ENCODE data around the gene OR10H4. TPM values are rescaled to one million over a fixed set of nuclear protein-coding genes. Genes with fewer than 3 reads are reported as not detected.
"Not testable (repeated sequence)": the region's sequence is repeated elsewhere in the genome, so short reads cannot be mapped to it uniquely, and the experiment has no call there.

OR10H4 gene
- total RNA-seq, 1 donor from 2014 or later = not detected

- no peak overlapping the region for H3K4me3 ChIP-seq (ENCODE audit: low read length in 3 of 3)
- H3K9ac ChIP-seq (ENCODE audit: low read depth in 1 of 3, low read length in 3 of 3) = no peak overlapping the region
- no peaks in the 10 kb centered on the region for H3K36me3 ChIP-seq (ENCODE audit: control insufficient read depth in 3 of 3, insufficient read depth in 3 of 3, low read length in 3 of 3)
- no peaks in the 10 kb centered on the region for H3K4me1 ChIP-seq (ENCODE audit: control insufficient read depth in 3 of 3, insufficient read depth in 3 of 3, low read length in 3 of 3)
- H3K9me3 ChIP-seq (ENCODE audit: control insufficient read depth in 3 of 3, low read length in 3 of 3) = peaks cover 0 to 7% (median 0%) of the 10 kb centered on the region in 3 donors
- H3K27ac ChIP-seq (ENCODE audit: low read depth, low read length) = no peak overlapping the region
- peaks cover 9 to 12% (median 11%) of the 10 kb centered on the region in 3 donors for H3K27me3 ChIP-seq (ENCODE audit: control insufficient read depth in 3 of 3, insufficient read depth in 3 of 3, low read length in 3 of 3)
Measured at GRCh38 chr19:15915109-15915508, 33.7 kb upstream of the OR10H4 start.

GRCh38 chr19:15919243-15919642 is 29.6 kb upstream of the OR10H4 start:
- Histone ChIP-seq H3K36me3 (ENCODE audit: control insufficient read depth in 3 of 3, insufficient read depth in 3 of 3, low read length in 3 of 3) (no peaks in the 10 kb centered on the region), H3K9me3 (ENCODE audit: control insufficient read depth in 3 of 3, low read length in 3 of 3) (peaks cover 0 to 7% (median 0%) of the 10 kb centered on the region in 3 donors), H3K4me3 (ENCODE audit: low read length in 3 of 3) (no peak overlapping the region), H3K4me1 (ENCODE audit: control insufficient read depth in 3 of 3, insufficient read depth in 3 of 3, low read length in 3 of 3) (no peaks in the 10 kb centered on the region), H3K9ac (ENCODE audit: low read depth in 1 of 3, low read length in 3 of 3) (no peak overlapping the region), H3K27me3 (ENCODE audit: control insufficient read depth in 3 of 3, insufficient read depth in 3 of 3, low read length in 3 of 3) (peaks cover 0 to 7% (median 5%) of the 10 kb centered on the region in 3 donors), H3K27ac (ENCODE audit: low read depth, low read length) (no peak overlapping the region)

- Histone ChIP-seq H3K4me3 (ENCODE audit: low read length in 3 of 3) (no peak overlapping the region), H3K27ac (ENCODE audit: low read depth, low read length) (no peak overlapping the region), H3K27me3 (ENCODE audit: control insufficient read depth in 3 of 3, insufficient read depth in 3 of 3, low read length in 3 of 3) (peaks cover 0 to 8% (median 7%) of the 10 kb centered on the region in 3 donors), H3K36me3 (ENCODE audit: control insufficient read depth in 3 of 3, insufficient read depth in 3 of 3, low read length in 3 of 3) (no peaks in the 10 kb centered on the region), H3K9me3 (ENCODE audit: control insufficient read depth in 3 of 3, low read length in 3 of 3) (peaks cover 0 to 2% (median 0%) of the 10 kb centered on the region in 3 donors), H3K9ac (ENCODE audit: low read depth in 1 of 3, low read length in 3 of 3) (no peak overlapping the region), H3K4me1 (ENCODE audit: control insufficient read depth in 3 of 3, insufficient read depth in 3 of 3, low read length in 3 of 3) (no peaks in the 10 kb centered on the region)
Measured at GRCh38 chr19:15922021-15922420, 26.8 kb upstream of the OR10H4 start.

GRCh38 chr19:15923702-15924101 is 25.1 kb upstream of the OR10H4 start:
- no peak overlapping the region for H3K9ac ChIP-seq (ENCODE audit: low read depth in 1 of 3, low read length in 3 of 3)
- peaks cover 7 to 22% (median 11%) of the 10 kb centered on the region in 3 donors for H3K27me3 ChIP-seq (ENCODE audit: control insufficient read depth in 3 of 3, insufficient read depth in 3 of 3, low read length in 3 of 3)
- no peaks in the 10 kb centered on the region for H3K36me3 ChIP-seq (ENCODE audit: control insufficient read depth in 3 of 3, insufficient read depth in 3 of 3, low read length in 3 of 3)
- H3K4me3 ChIP-seq (ENCODE audit: low read length in 3 of 3) = no peak overlapping the region
- H3K4me1 ChIP-seq (ENCODE audit: control insufficient read depth in 3 of 3, insufficient read depth in 3 of 3, low read length in 3 of 3) = no peaks in the 10 kb centered on the region
- H3K27ac ChIP-seq (ENCODE audit: low read depth, low read length) = no peak overlapping the region
- H3K9me3 ChIP-seq (ENCODE audit: control insufficient read depth in 3 of 3, low read length in 3 of 3) = no peaks in the 10 kb centered on the region

GRCh38 chr19:15926484-15926883 is 22.3 kb upstream of the OR10H4 start:
- Histone ChIP-seq H3K9ac (ENCODE audit: low read depth in 1 of 3, low read length in 3 of 3) (no peak overlapping the region), H3K4me3 (ENCODE audit: low read length in 3 of 3) (no peak overlapping the region), H3K27ac (ENCODE audit: low read depth, low read length) (no peak overlapping the region), H3K4me1 (ENCODE audit: control insufficient read depth in 3 of 3, insufficient read depth in 3 of 3, low read length in 3 of 3) (no peaks in the 10 kb centered on the region), H3K27me3 (ENCODE audit: control insufficient read depth in 3 of 3, insufficient read depth in 3 of 3, low read length in 3 of 3) (peaks cover 15 to 43% (median 29%) of the 10 kb centered on the region in 3 donors), H3K9me3 (ENCODE audit: control insufficient read depth in 3 of 3, low read length in 3 of 3) (no peaks in the 10 kb centered on the region), H3K36me3 (ENCODE audit: control insufficient read depth in 3 of 3, insufficient read depth in 3 of 3, low read length in 3 of 3) (no peaks in the 10 kb centered on the region)

GRCh38 chr19:15928321-15928720 is 20.5 kb upstream of the OR10H4 start:
- H3K4me1 ChIP-seq (ENCODE audit: control insufficient read depth in 3 of 3, insufficient read depth in 3 of 3, low read length in 3 of 3) = no peaks in the 10 kb centered on the region
- peaks cover 11 to 38% (median 29%) of the 10 kb centered on the region in 3 donors for H3K27me3 ChIP-seq (ENCODE audit: control insufficient read depth in 3 of 3, insufficient read depth in 3 of 3, low read length in 3 of 3)
- H3K4me3 ChIP-seq (ENCODE audit: low read length in 3 of 3) = no peak overlapping the region
- no peaks in the 10 kb centered on the region for H3K36me3 ChIP-seq (ENCODE audit: control insufficient read depth in 3 of 3, insufficient read depth in 3 of 3, low read length in 3 of 3)
- H3K9ac ChIP-seq (ENCODE audit: low read depth in 1 of 3, low read length in 3 of 3) = no peak overlapping the region
- no peak overlapping the region for H3K27ac ChIP-seq (ENCODE audit: low read depth, low read length)
- H3K9me3 ChIP-seq (ENCODE audit: control insufficient read depth in 3 of 3, low read length in 3 of 3) = no peaks in the 10 kb centered on the region

- H3K4me1 ChIP-seq (ENCODE audit: control insufficient read depth in 3 of 3, insufficient read depth in 3 of 3, low read length in 3 of 3); H3K9ac ChIP-seq (ENCODE audit: low read depth in 1 of 3, low read length in 3 of 3); H3K27ac ChIP-seq (ENCODE audit: low read depth, low read length); H3K36me3 ChIP-seq (ENCODE audit: control insufficient read depth in 3 of 3, insufficient read depth in 3 of 3, low read length in 3 of 3); H3K4me3 ChIP-seq (ENCODE audit: low read length in 3 of 3); H3K9me3 ChIP-seq (ENCODE audit: control insufficient read depth in 3 of 3, low read length in 3 of 3): not testable (repeated sequence)
- H3K27me3 ChIP-seq (ENCODE audit: control insufficient read depth in 3 of 3, insufficient read depth in 3 of 3, low read length in 3 of 3) = peaks cover 13 to 38% (median 38%) of the 10 kb centered on the region in 3 donors
Measured at GRCh38 chr19:15933761-15934331, 15.0 kb upstream of the OR10H4 start.

GRCh38 chr19:15934332-15935078 is 14.3 kb upstream of the OR10H4 start, which contains the start of gene CYP4F11:
CYP4F11 (minus strand) TSS chr19:15934529; CDS start chr19:15934408, 121 bp downstream.
- H3K27ac ChIP-seq (ENCODE audit: low read depth, low read length) = no peak within 1 kb of the TSS
- H3K9ac ChIP-seq (ENCODE audit: low read depth in 1 of 3, low read length in 3 of 3) = no peak within 1 kb of the TSS
- H3K9me3 ChIP-seq (ENCODE audit: control insufficient read depth in 3 of 3, low read length in 3 of 3) = peaks cover 0 to 2% (median 2%) of the 10 kb centered on the region in 3 donors
- no peaks in the 10 kb centered on the region for H3K36me3 ChIP-seq (ENCODE audit: control insufficient read depth in 3 of 3, insufficient read depth in 3 of 3, low read length in 3 of 3)
- peaks cover 13 to 36% (median 33%) of the 10 kb centered on the region in 3 donors for H3K27me3 ChIP-seq (ENCODE audit: control insufficient read depth in 3 of 3, insufficient read depth in 3 of 3, low read length in 3 of 3)
- no peaks in the 10 kb centered on the region for H3K4me1 ChIP-seq (ENCODE audit: control insufficient read depth in 3 of 3, insufficient read depth in 3 of 3, low read length in 3 of 3)
- H3K4me3 ChIP-seq (ENCODE audit: low read length in 3 of 3) = no peak within 1 kb of the TSS

- Histone ChIP-seq H3K9me3 (ENCODE audit: control insufficient read depth in 3 of 3, low read length in 3 of 3) (peaks cover 0 to 2% (median 2%) of the 10 kb centered on the region in 3 donors), H3K4me1 (ENCODE audit: control insufficient read depth in 3 of 3, insufficient read depth in 3 of 3, low read length in 3 of 3) (no peaks in the 10 kb centered on the region), H3K4me3 (ENCODE audit: low read length in 3 of 3) (no peak overlapping the region), H3K36me3 (ENCODE audit: control insufficient read depth in 3 of 3, insufficient read depth in 3 of 3, low read length in 3 of 3) (no peaks in the 10 kb centered on the region), H3K27ac (ENCODE audit: low read depth, low read length) (no peak overlapping the region), H3K9ac (ENCODE audit: low read depth in 1 of 3, low read length in 3 of 3) (no peak overlapping the region), H3K27me3 (ENCODE audit: control insufficient read depth in 3 of 3, insufficient read depth in 3 of 3, low read length in 3 of 3) (peaks cover 20 to 29% (median 29%) of the 10 kb centered on the region in 3 donors)
Measured at GRCh38 chr19:15935167-15935702, 13.6 kb upstream of the OR10H4 start.

- no peaks in the 10 kb centered on the region for H3K36me3 ChIP-seq (ENCODE audit: control insufficient read depth in 3 of 3, insufficient read depth in 3 of 3, low read length in 3 of 3)
- peaks cover 0 to 2% (median 2%) of the 10 kb centered on the region in 3 donors for H3K9me3 ChIP-seq (ENCODE audit: control insufficient read depth in 3 of 3, low read length in 3 of 3)
- H3K4me3 ChIP-seq (ENCODE audit: low read length in 3 of 3) = no peak overlapping the region
- H3K27ac ChIP-seq (ENCODE audit: low read depth, low read length) = no peak overlapping the region
- no peaks in the 10 kb centered on the region for H3K4me1 ChIP-seq (ENCODE audit: control insufficient read depth in 3 of 3, insufficient read depth in 3 of 3, low read length in 3 of 3)
- peaks cover 13 to 21% (median 20%) of the 10 kb centered on the region in 3 donors for H3K27me3 ChIP-seq (ENCODE audit: control insufficient read depth in 3 of 3, insufficient read depth in 3 of 3, low read length in 3 of 3)
- H3K9ac ChIP-seq (ENCODE audit: low read depth in 1 of 3, low read length in 3 of 3) = no peak overlapping the region
Measured at GRCh38 chr19:15936173-15936572, 12.6 kb upstream of the OR10H4 start.
